ENCODE data around the gene FUT8. TPM values are rescaled to one million over a fixed set of nuclear protein-coding genes. Genes with fewer than 3 reads are reported as not detected.

FUT8 gene
- total RNA-seq, 1 donor from 2014 or later: 56.6 TPM

GRCh38 chr14:65770681-65771080, 358.2 kb downstream of the FUT8 start:
- peaks cover 13% of the 10 kb centered on the region for H3K36me3 Mint-ChIP-seq (ENCODE audit: unreplicated experiment)
- no peak overlapping the region for H3K4me3 Mint-ChIP-seq (ENCODE audit: unreplicated experiment)
- no peak overlapping the region for H3K27ac Mint-ChIP-seq (ENCODE audit: unreplicated experiment)
- no peak for TF ChIP-seq CTCF (IDR thresholded peaks at IDR 0.05; ENCODE audit: partially characterized antibody, unreplicated experiment)
- peaks cover 4% of the 10 kb centered on the region for H3K9me3 Mint-ChIP-seq (ENCODE audit: unreplicated experiment)
- peaks cover 2% of the 10 kb centered on the region for H3K27me3 Mint-ChIP-seq (ENCODE audit: unreplicated experiment)
- no peak for DNase-seq
- H3K4me1 Mint-ChIP-seq (ENCODE audit: low read depth, unreplicated experiment): no peaks in the 10 kb centered on the region

- no peak overlapping the region for H3K27ac Mint-ChIP-seq (ENCODE audit: unreplicated experiment)
- no peaks in the 10 kb centered on the region for H3K27me3 Mint-ChIP-seq (ENCODE audit: unreplicated experiment)
- H3K4me1 Mint-ChIP-seq (ENCODE audit: low read depth, unreplicated experiment): no peaks in the 10 kb centered on the region
- no peak overlapping the region for H3K4me3 Mint-ChIP-seq (ENCODE audit: unreplicated experiment)
- DNase-seq: no peak
- H3K36me3 Mint-ChIP-seq (ENCODE audit: unreplicated experiment): peaks cover 13% of the 10 kb centered on the region
- TF ChIP-seq CTCF (IDR thresholded peaks at IDR 0.05; ENCODE audit: partially characterized antibody, unreplicated experiment): no peak
- H3K9me3 Mint-ChIP-seq (ENCODE audit: unreplicated experiment): peaks cover 4% of the 10 kb centered on the region
These were observed 358.7 kb downstream of the FUT8 start for GRCh38 chr14:65771271-65771670.

- no peak for DNase-seq
- Mint-ChIP-seq H3K36me3 (ENCODE audit: unreplicated experiment) (peaks cover 13% of the 10 kb centered on the region), H3K4me3 (ENCODE audit: unreplicated experiment) (no peak overlapping the region), H3K27me3 (ENCODE audit: unreplicated experiment) (no peaks in the 10 kb centered on the region), H3K9me3 (ENCODE audit: unreplicated experiment) (peaks cover 4% of the 10 kb centered on the region), H3K4me1 (ENCODE audit: low read depth, unreplicated experiment) (no peaks in the 10 kb centered on the region), H3K27ac (ENCODE audit: unreplicated experiment) (no peak overlapping the region)
- TF ChIP-seq CTCF (IDR thresholded peaks at IDR 0.05; ENCODE audit: partially characterized antibody, unreplicated experiment): no peak
These were observed 359.9 kb downstream of the FUT8 start for GRCh38 chr14:65772466-65772865.

- Mint-ChIP-seq H3K36me3 (ENCODE audit: unreplicated experiment) (peaks cover 10% of the 10 kb centered on the region), H3K4me3 (ENCODE audit: unreplicated experiment) (no peak overlapping the region)
These were observed 360.5 kb downstream of the FUT8 start for GRCh38 chr14:65772921-65773574.

More at GRCh38 chr14:65772921-65773574, 360.5 kb downstream of the FUT8 start:
- no peak for DNase-seq
- H3K4me1 Mint-ChIP-seq (ENCODE audit: low read depth, unreplicated experiment): no peaks in the 10 kb centered on the region
- H3K27ac Mint-ChIP-seq (ENCODE audit: unreplicated experiment): no peak overlapping the region
- peaks cover 4% of the 10 kb centered on the region for H3K9me3 Mint-ChIP-seq (ENCODE audit: unreplicated experiment)
- TF ChIP-seq CTCF (IDR thresholded peaks at IDR 0.05; ENCODE audit: partially characterized antibody, unreplicated experiment): no peak
- no peaks in the 10 kb centered on the region for H3K27me3 Mint-ChIP-seq (ENCODE audit: unreplicated experiment)

Data from glutamatergic neuron (in vitro differentiated cells).